ENCODE results near the gene TRIM17. TPM values are rescaled to one million over a fixed set of nuclear protein-coding genes. Genes with fewer than 3 reads are reported as not detected.
A peak's percentile ranks its signal among the peaks of the same experiment; 100 is the strongest.

The TRIM17 gene
- polyA plus RNA-seq (2013, experiment 1 of 2), result 1.9 TPM
- 1.7 TPM for polyA plus RNA-seq (2013, experiment 2 of 2)

GRCh38 chr1:228416217-228416933, at the start of gene TRIM17:
TSS of gene TRIM17 (minus strand) at chr1:228416861. CDS start at chr1:228415072, 1,789 bp downstream.
- DNase-seq, result peak; percentile 50
- Histone ChIP-seq H2BK12ac (ENCODE audit: low read length in 2 of 2) (peak within 1 kb of the TSS in 1 of 2 experiments; percentile 57), H2AFZ (ENCODE audit: low read depth, low read length) (peak within 1 kb of the TSS; percentile 49), H2AK5ac (ENCODE audit: low read length, severe bottlenecking) (no peak within 1 kb of the TSS), H3K18ac (ENCODE audit: low read depth in 1 of 2, low read length in 2 of 2) (peak within 1 kb of the TSS; percentile 81 to 85), H3K27ac (ENCODE audit: low read length, poor library complexity, severe bottlenecking) (no peak within 1 kb of the TSS), H3K9me3 (ENCODE audit: control insufficient read depth, low read length) (no peaks in the 10 kb centered on the region), H2BK5ac (ENCODE audit: low read depth, low read length, poor library complexity, severe bottlenecking) (no peak within 1 kb of the TSS), H4K91ac (ENCODE audit: low read length) (peak within 1 kb of the TSS; percentile 71), H3K27me3 (ENCODE audit: control insufficient read depth in 1 of 2, insufficient read depth in 1 of 2, low read length in 2 of 2) (peaks cover 29 to 42% of the 10 kb centered on the region in 2 experiments), H3K4me2 (ENCODE audit: low read length, poor library complexity, severe bottlenecking) (peak within 1 kb of the TSS; percentile 86), H3K4me3 (ENCODE audit: insufficient read depth in 1 of 2, low read depth in 1 of 2, low read length in 2 of 2) (peak within 1 kb of the TSS; percentile 54 to 68), H2BK15ac (ENCODE audit: low read depth, poor library complexity, severe bottlenecking) (peak within 1 kb of the TSS; percentile 92), H3K23ac (ENCODE audit: low read length in 2 of 2) (peak within 1 kb of the TSS in 1 of 2 experiments; percentile 85), H3K79me1 (replicated peaks; ENCODE audit: low read length, poor library complexity, severe bottlenecking) (no peaks in the 10 kb centered on the region), H3K4ac (ENCODE audit: low read depth in 1 of 2, low read length in 2 of 2) (peak within 1 kb of the TSS in 1 of 2 experiments; percentile 55), H3K4me1 (ENCODE audit: control insufficient read depth, insufficient read depth, low read depth, low read length) (peaks cover 22% of the 10 kb centered on the region), H3K14ac (ENCODE audit: low read length in 2 of 2) (peak within 1 kb of the TSS; percentile 1 to 78), H4K8ac (ENCODE audit: low read length) (peak within 1 kb of the TSS; percentile 76), H3K9ac (ENCODE audit: low read length) (peak within 1 kb of the TSS; percentile 38), H3K36me3 (ENCODE audit: control insufficient read depth in 1 of 2, insufficient read depth in 2 of 2, low read depth in 1 of 2, low read length in 2 of 2) (peaks cover under 1 to 24% of the 10 kb centered on the region in 2 experiments), H2BK120ac (ENCODE audit: low read depth, low read length) (peak within 1 kb of the TSS; percentile 73)
- 1% methylated on average over 59 of the region's 59 CpGs for WGBS

- Histone ChIP-seq H3K4me3 (ENCODE audit: insufficient read depth in 1 of 2, low read depth in 1 of 2, low read length in 2 of 2) (no peak overlapping the region), H3K23ac (ENCODE audit: low read length in 2 of 2) (no peak overlapping the region), H3K36me3 (ENCODE audit: control insufficient read depth in 1 of 2, insufficient read depth in 2 of 2, low read depth in 1 of 2, low read length in 2 of 2) (no peaks in the 10 kb centered on the region), H3K27me3 (ENCODE audit: control insufficient read depth in 1 of 2, insufficient read depth in 1 of 2, low read length in 2 of 2) (peaks cover 90 to 91% of the 10 kb centered on the region in 2 experiments), H3K9me3 (ENCODE audit: control insufficient read depth, low read length) (no peaks in the 10 kb centered on the region), H3K18ac (ENCODE audit: low read depth in 1 of 2, low read length in 2 of 2) (no peak overlapping the region), H4K91ac (ENCODE audit: low read length) (no peak overlapping the region), H2BK5ac (ENCODE audit: low read depth, low read length, poor library complexity, severe bottlenecking) (no peak overlapping the region), H3K79me1 (replicated peaks; ENCODE audit: low read length, poor library complexity, severe bottlenecking) (no peaks in the 10 kb centered on the region), H2AFZ (ENCODE audit: low read depth, low read length) (no peak overlapping the region), H3K27ac (ENCODE audit: low read length, poor library complexity, severe bottlenecking) (no peak overlapping the region), H4K8ac (ENCODE audit: low read length) (no peak overlapping the region), H3K4me1 (ENCODE audit: control insufficient read depth, insufficient read depth, low read depth, low read length) (peaks cover 9% of the 10 kb centered on the region), H3K14ac (ENCODE audit: low read length in 2 of 2) (no peak overlapping the region), H2AK5ac (ENCODE audit: low read length, severe bottlenecking) (no peak overlapping the region), H2BK120ac (ENCODE audit: low read depth, low read length) (no peak overlapping the region), H3K4me2 (ENCODE audit: low read length, poor library complexity, severe bottlenecking) (no peak overlapping the region), H3K4ac (ENCODE audit: low read depth in 1 of 2, low read length in 2 of 2) (no peak overlapping the region), H2BK15ac (ENCODE audit: low read depth, poor library complexity, severe bottlenecking) (no peak overlapping the region), H2BK12ac (ENCODE audit: low read length in 2 of 2) (no peak overlapping the region), H3K9ac (ENCODE audit: low read length) (no peak overlapping the region)
- DNase-seq, result no peak
- WGBS, result 60% methylated on average over 8 of the region's 8 CpGs
Observed at GRCh38 chr1:228465571-228466146, 49.0 kb upstream of the TRIM17 start.

DNA sequence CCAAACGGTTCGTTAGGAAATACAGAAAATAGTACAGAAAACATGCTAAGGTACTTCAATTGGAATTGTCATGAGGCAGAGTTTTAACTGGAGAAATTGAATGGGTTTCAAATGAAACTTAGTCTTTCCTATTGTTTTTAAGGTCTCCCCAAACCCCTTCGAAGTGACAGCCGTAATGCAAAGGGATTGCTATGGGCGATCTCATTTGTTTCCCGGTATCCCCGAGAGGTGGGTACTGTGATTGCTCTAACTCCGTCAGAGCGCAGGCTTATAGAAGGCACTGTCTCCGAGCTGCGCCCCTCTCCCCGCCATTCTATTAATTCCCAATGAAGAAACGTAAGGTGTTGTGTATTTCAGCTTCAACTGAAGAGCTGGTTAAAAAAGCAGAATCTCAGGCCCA, 48.5 kb upstream of the TRIM17 start:
- Histone ChIP-seq H3K23ac (ENCODE audit: low read length in 2 of 2) (no peak overlapping the region), H2BK5ac (ENCODE audit: low read depth, low read length, poor library complexity, severe bottlenecking) (no peak overlapping the region), H3K27me3 (ENCODE audit: control insufficient read depth in 1 of 2, insufficient read depth in 1 of 2, low read length in 2 of 2) (peaks cover 89 to 90% of the 10 kb centered on the region in 2 experiments), H3K9me3 (ENCODE audit: control insufficient read depth, low read length) (no peaks in the 10 kb centered on the region), H4K91ac (ENCODE audit: low read length) (no peak overlapping the region), H2AK5ac (ENCODE audit: low read length, severe bottlenecking) (no peak overlapping the region), H3K4me3 (ENCODE audit: insufficient read depth in 1 of 2, low read depth in 1 of 2, low read length in 2 of 2) (peak overlapping the region in 1 of 2 experiments; percentile 73), H2BK120ac (ENCODE audit: low read depth, low read length) (no peak overlapping the region), H3K4me1 (ENCODE audit: control insufficient read depth, insufficient read depth, low read depth, low read length) (peaks cover 9% of the 10 kb centered on the region), H2BK15ac (ENCODE audit: low read depth, poor library complexity, severe bottlenecking) (no peak overlapping the region), H3K79me1 (replicated peaks; ENCODE audit: low read length, poor library complexity, severe bottlenecking) (no peaks in the 10 kb centered on the region), H3K27ac (ENCODE audit: low read length, poor library complexity, severe bottlenecking) (no peak overlapping the region), H4K8ac (ENCODE audit: low read length) (no peak overlapping the region), H3K18ac (ENCODE audit: low read depth in 1 of 2, low read length in 2 of 2) (no peak overlapping the region), H3K4ac (ENCODE audit: low read depth in 1 of 2, low read length in 2 of 2) (no peak overlapping the region), H3K36me3 (ENCODE audit: control insufficient read depth in 1 of 2, insufficient read depth in 2 of 2, low read depth in 1 of 2, low read length in 2 of 2) (no peaks in the 10 kb centered on the region), H3K9ac (ENCODE audit: low read length) (no peak overlapping the region), H3K14ac (ENCODE audit: low read length in 2 of 2) (no peak overlapping the region), H2AFZ (ENCODE audit: low read depth, low read length) (no peak overlapping the region), H2BK12ac (ENCODE audit: low read length in 2 of 2) (no peak overlapping the region), H3K4me2 (ENCODE audit: low read length, poor library complexity, severe bottlenecking) (peak overlapping the region; percentile 87)
- no peak for DNase-seq
- 26% methylated on average over 7 of the region's 13 CpGs for WGBS

- Histone ChIP-seq H3K27ac (ENCODE audit: low read length, poor library complexity, severe bottlenecking) (no peak overlapping the region), H2AK5ac (ENCODE audit: low read length, severe bottlenecking) (no peak overlapping the region), H2BK120ac (ENCODE audit: low read depth, low read length) (no peak overlapping the region), H4K91ac (ENCODE audit: low read length) (no peak overlapping the region), H3K4me1 (ENCODE audit: control insufficient read depth, insufficient read depth, low read depth, low read length) (peaks cover 9% of the 10 kb centered on the region), H3K79me1 (replicated peaks; ENCODE audit: low read length, poor library complexity, severe bottlenecking) (no peaks in the 10 kb centered on the region), H2AFZ (ENCODE audit: low read depth, low read length) (no peak overlapping the region), H3K27me3 (ENCODE audit: control insufficient read depth in 1 of 2, insufficient read depth in 1 of 2, low read length in 2 of 2) (peaks cover 83 to 84% of the 10 kb centered on the region in 2 experiments), H2BK12ac (ENCODE audit: low read length in 2 of 2) (no peak overlapping the region), H3K36me3 (ENCODE audit: control insufficient read depth in 1 of 2, insufficient read depth in 2 of 2, low read depth in 1 of 2, low read length in 2 of 2) (no peaks in the 10 kb centered on the region), H3K4me2 (ENCODE audit: low read length, poor library complexity, severe bottlenecking) (peak overlapping the region; percentile 87), H3K4ac (ENCODE audit: low read depth in 1 of 2, low read length in 2 of 2) (no peak overlapping the region), H2BK15ac (ENCODE audit: low read depth, poor library complexity, severe bottlenecking) (no peak overlapping the region), H2BK5ac (ENCODE audit: low read depth, low read length, poor library complexity, severe bottlenecking) (no peak overlapping the region), H4K8ac (ENCODE audit: low read length) (no peak overlapping the region), H3K4me3 (ENCODE audit: insufficient read depth in 1 of 2, low read depth in 1 of 2, low read length in 2 of 2) (peak overlapping the region in 1 of 2 experiments; percentile 73), H3K18ac (ENCODE audit: low read depth in 1 of 2, low read length in 2 of 2) (no peak overlapping the region), H3K9me3 (ENCODE audit: control insufficient read depth, low read length) (no peaks in the 10 kb centered on the region), H3K14ac (ENCODE audit: low read length in 2 of 2) (no peak overlapping the region), H3K23ac (ENCODE audit: low read length in 2 of 2) (no peak overlapping the region), H3K9ac (ENCODE audit: low read length) (no peak overlapping the region)
- WGBS, result 1% methylated on average over 33 of the region's 33 CpGs
- DNase-seq, result peak; percentile 85
Observed at GRCh38 chr1:228464487-228464983, 47.9 kb upstream of the TRIM17 start.

Measured in mesenchymal stem cell (in vitro differentiated cells and primary cell).